HG03175 (cell line): ENCODE measurements around the gene KLRC2.
"Not testable (repeated sequence)": the region's sequence is repeated elsewhere in the genome, so short reads cannot be mapped to it uniquely, and the experiment has no call there.

Experiments used
- ATAC-seq: cut with Tn5 transposase; IDR thresholded peaks from one replicate; pipeline ENCODE4 v1.9.1; 2021; ENCODE audit warnings: mild to moderate bottlenecking, moderate library complexity; ENCODE audit not compliant: unreplicated experiment

The KLRC2 gene

DNA sequence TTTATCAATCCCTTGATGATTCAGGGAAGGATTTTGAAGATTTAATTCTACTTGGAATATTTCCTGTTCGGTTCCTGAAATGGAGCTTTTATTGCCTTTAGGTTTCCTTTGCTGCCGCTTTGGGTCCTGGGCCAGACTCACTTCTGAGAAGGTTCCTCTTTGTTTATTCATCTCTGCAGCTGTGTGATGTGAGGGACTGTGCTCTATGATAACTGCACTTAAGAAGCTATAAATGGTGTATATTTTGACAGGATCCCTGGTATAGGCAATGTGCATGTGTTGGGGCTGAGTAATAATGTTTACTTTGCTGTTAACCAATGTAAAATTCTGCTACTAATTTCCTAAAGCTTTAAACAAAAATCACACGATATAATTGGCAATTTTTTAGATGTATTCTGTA, at the start of gene KLRC2:
Gene KLRC2 (minus strand): TSS at position 195 of the 400 bp plus-strand sequence. CDS start 24 bp downstream, at position 171.
- not testable (repeated sequence) for ATAC-seq

DNA sequence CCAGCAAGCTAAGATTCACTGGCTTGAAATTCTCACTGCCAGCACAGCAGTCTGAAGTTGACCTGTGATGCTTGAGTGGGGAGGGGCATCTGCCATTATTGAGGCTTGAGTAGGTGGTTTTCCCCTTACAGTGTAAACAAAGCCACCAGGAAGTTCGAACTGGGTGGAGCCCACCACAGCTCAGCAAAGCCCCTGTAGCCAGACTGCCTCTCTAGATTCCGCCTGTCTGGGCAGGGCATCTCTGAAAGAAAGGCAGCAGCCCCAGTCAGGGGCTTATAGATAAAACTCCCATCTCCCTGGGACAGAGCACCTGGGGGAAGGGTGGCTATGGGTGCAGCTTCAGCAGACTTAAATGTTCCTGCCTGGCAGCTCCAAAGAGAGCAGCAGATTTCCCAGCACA, 46.1 kb upstream of the KLRC2 start:
- ATAC-seq = not testable (repeated sequence)

GRCh38 chr12:10472808-10473207, 37.0 kb upstream of the KLRC2 start:
- ATAC-seq = not testable (repeated sequence)

- no peak for ATAC-seq
Measured at GRCh38 chr12:10469701-10470100, 33.9 kb upstream of the KLRC2 start.

GRCh38 chr12:10466311-10466710, 30.5 kb upstream of the KLRC2 start:
- ATAC-seq = no peak

GRCh38 chr12:10457760-10458159, 21.9 kb upstream of the KLRC2 start:
- no peak for ATAC-seq

DNA sequence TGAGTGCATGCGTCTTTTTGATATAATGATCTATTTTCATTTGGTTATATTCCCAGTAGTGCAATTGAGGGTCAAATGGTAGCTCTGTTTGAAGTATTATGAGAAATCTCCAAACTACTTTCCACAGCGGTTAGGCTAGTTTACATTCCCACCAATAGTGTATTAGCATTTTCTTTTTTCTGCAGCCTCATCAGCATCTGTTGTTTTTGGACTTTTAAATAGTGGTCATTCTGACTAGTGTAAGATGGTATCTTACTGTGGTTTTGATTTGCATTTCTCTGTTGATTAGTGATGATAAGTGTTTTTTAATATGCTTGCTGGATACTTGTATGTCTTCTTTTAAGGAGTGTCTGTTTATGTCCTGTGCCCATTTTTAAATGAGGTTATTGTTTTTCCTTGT, 21.0 kb upstream of the KLRC2 start:
- ATAC-seq = no peak

GRCh38 chr12:10455766-10456165, 20.0 kb upstream of the KLRC2 start:
- ATAC-seq = no peak

DNA sequence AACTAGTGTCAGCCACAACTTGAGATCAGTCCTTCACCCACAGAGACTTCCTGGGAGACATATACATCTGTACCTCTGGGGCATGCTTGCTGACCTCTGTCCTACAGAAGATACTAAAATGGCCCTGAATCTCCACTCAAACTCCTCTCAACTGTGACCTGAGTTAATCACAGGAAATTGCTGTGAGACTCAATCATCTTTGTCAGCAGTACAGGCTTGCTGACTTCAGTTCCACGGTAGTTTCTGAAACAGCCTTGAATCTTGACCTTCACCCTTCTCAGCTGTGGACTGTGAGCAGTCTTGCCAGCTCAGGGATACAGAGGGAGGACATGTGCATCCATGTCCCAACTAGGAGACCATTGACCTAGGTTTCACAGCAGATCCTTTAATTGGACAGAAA, 18.7 kb upstream of the KLRC2 start:
- ATAC-seq = no peak

GRCh38 chr12:10453156-10453555, 17.3 kb upstream of the KLRC2 start, which contains the start of gene KLRC1:
KLRC1 (minus strand) TSS chr12:10453377; CDS start chr12:10451156, 2,221 bp downstream.
- ATAC-seq = no peak

DNA sequence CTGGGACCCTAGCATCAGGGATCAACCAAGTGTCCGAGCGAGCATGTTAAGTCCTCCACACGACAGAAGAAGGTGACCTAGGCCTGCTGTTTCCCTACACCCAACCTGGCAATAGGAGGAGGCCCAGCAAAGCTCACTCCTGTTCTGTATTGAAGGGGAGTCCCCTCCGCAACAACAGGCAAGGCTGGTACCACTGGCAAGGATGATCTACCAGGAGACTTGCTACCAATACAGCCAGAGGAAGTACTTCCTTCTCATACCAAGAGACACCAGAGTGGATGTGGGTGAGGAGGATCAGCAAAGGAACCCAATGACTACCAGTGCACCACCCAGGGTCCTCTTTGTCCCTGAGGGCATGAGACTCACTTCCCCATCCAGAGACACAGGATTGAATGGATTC, 12.4 kb upstream of the KLRC2 start:
- ATAC-seq = no peak

- ATAC-seq = not testable (repeated sequence)
Measured at GRCh38 chr12:10446052-10446451, 10.2 kb upstream of the KLRC2 start.

DNA sequence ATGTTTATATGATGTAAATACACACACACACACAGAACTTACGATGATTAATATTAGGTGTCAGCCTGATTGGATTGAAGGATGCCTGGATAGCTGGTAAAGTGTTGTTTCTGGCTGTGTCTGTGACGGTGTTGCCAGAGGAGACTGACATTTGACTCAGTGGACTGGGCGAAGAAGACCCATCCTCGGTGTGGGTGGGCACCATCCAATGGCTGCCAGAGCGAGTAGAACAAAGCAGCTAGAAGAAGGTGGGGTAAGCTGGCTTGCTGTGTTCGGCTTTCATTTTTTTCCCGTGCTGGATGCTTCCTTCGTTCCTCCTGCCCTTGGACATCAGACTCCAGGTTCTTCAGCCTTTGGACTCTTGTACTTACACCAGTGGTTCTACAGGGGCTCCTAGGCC, 5.3 kb upstream of the KLRC2 start:
- not testable (repeated sequence) for ATAC-seq

- ATAC-seq = not testable (repeated sequence)
Measured at GRCh38 chr12:10439608-10440274, 3.9 kb upstream of the KLRC2 start.

GRCh38 chr12:10437601-10438000, 1.8 kb upstream of the KLRC2 start:
- ATAC-seq = not testable (repeated sequence)

DNA sequence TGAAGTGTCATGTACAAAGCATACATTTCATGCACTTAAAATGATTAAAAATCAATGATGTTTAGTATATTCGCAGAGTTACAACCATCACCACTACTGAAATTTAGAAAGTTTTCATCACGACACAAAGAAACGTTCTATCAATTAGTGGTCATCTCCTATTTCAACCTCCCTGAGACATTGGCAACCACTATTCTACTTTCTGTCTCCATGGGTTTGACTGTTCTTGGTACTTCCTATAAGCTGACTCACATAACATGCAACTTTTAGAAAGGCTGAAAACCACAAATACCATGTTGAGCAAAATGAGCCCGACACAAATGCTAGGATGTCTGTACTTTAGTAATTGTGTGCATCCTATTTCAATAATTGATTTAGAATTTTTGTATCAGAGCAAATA, 5.2 kb downstream of the KLRC2 start:
- ATAC-seq = not testable (repeated sequence)

GRCh38 chr12:10425938-10426337, 9.9 kb downstream of the KLRC2 start:
- not testable (repeated sequence) for ATAC-seq

DNA sequence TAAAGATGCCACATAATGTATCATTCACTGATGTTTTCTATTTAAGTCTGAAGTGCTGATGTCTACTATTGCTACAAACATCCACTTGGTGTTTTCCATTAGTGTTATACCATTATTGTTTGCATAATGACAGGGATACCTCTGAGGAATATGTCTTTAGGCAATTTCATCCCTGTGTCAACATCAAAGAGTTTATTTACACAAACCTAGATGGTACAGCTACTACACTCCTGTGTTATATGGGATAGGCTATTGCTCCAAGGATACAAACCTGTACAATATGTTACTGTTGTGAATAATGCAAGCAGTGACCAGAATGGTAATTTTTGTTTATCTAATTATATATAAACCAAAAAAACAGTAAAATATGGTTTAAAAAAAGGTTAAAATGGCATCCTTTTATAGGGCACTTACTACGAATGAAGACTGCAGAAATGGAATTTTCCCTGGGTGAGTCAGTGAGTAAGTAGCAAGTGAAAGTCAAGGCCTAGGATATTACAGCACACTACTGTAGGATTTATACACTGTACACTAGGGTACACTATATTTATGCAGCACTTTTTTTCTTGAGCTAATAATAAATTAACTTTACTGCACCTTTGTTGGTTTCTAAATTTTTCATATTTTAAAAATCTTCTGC, 11.4 kb downstream of the KLRC2 start:
- ATAC-seq = not testable (repeated sequence)

- not testable (repeated sequence) for ATAC-seq
Measured at GRCh38 chr12:10422159-10422558, 13.7 kb downstream of the KLRC2 start.

DNA sequence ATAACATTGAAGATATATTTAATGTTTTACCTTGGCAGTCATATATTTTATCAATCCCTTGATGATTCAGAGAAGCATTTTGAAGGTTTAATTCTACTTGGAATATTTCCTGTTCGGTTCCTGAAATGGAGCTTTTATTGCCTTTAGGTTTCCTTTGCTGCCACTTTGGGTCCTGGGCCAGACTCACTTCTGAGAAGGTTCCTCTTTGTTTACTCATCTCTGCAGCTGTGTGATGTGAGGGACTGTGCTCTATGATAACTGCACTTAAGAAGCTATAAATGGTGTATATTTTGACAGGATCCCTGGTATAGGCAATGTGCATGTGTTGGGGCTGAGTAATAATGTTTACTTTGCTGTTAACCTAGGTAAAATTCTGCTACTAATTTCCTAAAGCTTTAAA, 15.5 kb downstream of the KLRC2 start, which contains the start of gene KLRC3:
Gene KLRC3 (minus strand): TSS at position 262 of the 400 bp plus-strand sequence. CDS start 45 bp downstream, at position 217.
- not testable (repeated sequence) for ATAC-seq

- ATAC-seq = no peak
Measured at GRCh38 chr12:10409392-10409791, 26.4 kb downstream of the KLRC2 start, which contains the start of gene KLRC4. KLRC4 (minus strand) TSS chr12:10409757; CDS start chr12:10409575, 182 bp downstream.

DNA sequence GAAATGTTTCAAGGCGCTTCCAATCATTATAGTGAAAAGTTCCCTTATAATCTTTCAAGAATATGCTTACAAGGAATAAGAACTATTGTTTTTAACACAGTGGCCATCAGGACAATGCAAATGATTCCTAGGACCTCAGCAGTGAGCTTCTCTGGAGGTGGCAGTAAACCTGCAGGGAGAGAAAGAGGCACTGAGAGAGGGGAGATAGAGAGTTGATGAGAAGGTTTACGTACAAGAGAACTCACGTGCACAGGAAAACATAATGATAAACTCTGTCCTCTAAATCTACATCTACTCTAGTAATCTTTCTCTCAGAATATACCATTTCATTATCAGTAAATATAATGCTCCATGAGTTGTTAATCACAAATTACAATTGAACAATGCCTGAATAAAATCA, 27.0 kb downstream of the KLRC2 start:
- no peak for ATAC-seq
